B cell (primary cell): ENCODE measurements around the gene CFAP73. TPM values are rescaled to one million over a fixed set of nuclear protein-coding genes. Genes with fewer than 3 reads are reported as not detected.

Source experiments
- ATAC-seq: fragments of 200-7000 bp; cut with Tn5 transposase; one replicate; pipeline ENCODE4 v1.10.0; 2021; ENCODE audit warnings: low read depth, mild to moderate bottlenecking, moderate number of reproducible peaks, moderate library complexity
- CTCF ChIA-PET: fragments of 350-600 bp; sonication (Branson Sonifier 250); formaldehyde crosslinking; loops from one replicate; lab custom pipeline; 2021; ENCODE audit warnings: antibody characterized with exemption, inconsistent platforms; lab: Charles Lee
- POLR2A ChIA-PET: fragments of 350-600 bp; sonication (Branson Sonifier 250); formaldehyde crosslinking; loops from one replicate; lab custom pipeline; 2021; ENCODE audit warnings: antibody characterized with exemption; lab: Charles Lee
- DNase-seq: peaks from one replicate; pipeline ENCODE4 v3.0.0; 2013
- H2AFZ ChIP-seq: 2 replicates; pipeline ENCODE4 v1.6.1; 2012; ENCODE audit warnings: mild to moderate bottlenecking, low read depth, low read length; ENCODE audit not compliant: insufficient read depth, poor library complexity, severe bottlenecking
- H3K27ac ChIP-seq, 2 donors: 1 replicate in 1 of 2; 2 replicates in 1 of 2; pipeline ENCODE4 v1.5.1; 2012 to 2013; ENCODE audit warnings: low read length in 2 of 2, mild to moderate bottlenecking in 2 of 2, moderate library complexity in 1 of 2
- H3K27me3 ChIP-seq, 4 experiments: fragments of 200-600 bp in 1 of 4; sonication (generic) in 1 of 4; replicated peaks in 1 of 4; 1 replicate in 2 of 4; 2 replicates in 2 of 4; pipeline versions ENCODE4 v1.6.1 to v1.7.0; 2013 to 2016; ENCODE audit warnings: low read length in 3 of 4, mild to moderate bottlenecking in 2 of 4, mixed read lengths in 1 of 4, moderate library complexity in 1 of 4; ENCODE audit not compliant: insufficient read depth in 4 of 4, control insufficient read depth in 3 of 4; ENCODE audit errors: control extremely low read depth in 1 of 4
- H3K36me3 ChIP-seq, 2 experiments: replicated peaks in 1 of 2; 1 replicate in 1 of 2; 2 replicates in 1 of 2; pipeline versions ENCODE4 v1.6.1 to v1.7.1; 2013; ENCODE audit warnings: low read length in 1 of 2; ENCODE audit not compliant: insufficient read depth in 2 of 2, control insufficient read depth in 1 of 2; ENCODE audit errors: control extremely low read depth in 1 of 2, extremely low read depth in 1 of 2
- H3K4me1 ChIP-seq, 2 donors: fragments of 200-600 bp in 1 of 2; sonication (generic) in 1 of 2; 1 replicate in 1 of 2; 2 replicates in 1 of 2; pipeline versions ENCODE4 v1.5.1 to v1.6.1; 2013 to 2017; ENCODE audit warnings: low read length in 2 of 2; ENCODE audit not compliant: control insufficient read depth in 2 of 2, insufficient read depth in 2 of 2
- H3K4me2 ChIP-seq: replicated peaks from 2 replicates; pipeline ENCODE3; 2012; ENCODE audit warnings: mild to moderate bottlenecking, low read depth, low read length; ENCODE audit not compliant: poor library complexity, severe bottlenecking
- H3K4me3 ChIP-seq, 5 experiments: fragments of 200-600 bp in 1 of 5; sonication (generic) in 1 of 5; 1 replicate in 3 of 5; 2 replicates in 2 of 5; pipeline versions ENCODE4 v1.5.1 to v1.7.0; 2011 to 2016; ENCODE audit warnings: low read length in 4 of 5, mild to moderate bottlenecking in 4 of 5, low read depth in 2 of 5, control low read depth in 1 of 5, moderate library complexity in 1 of 5; ENCODE audit not compliant: insufficient read depth in 1 of 5; ENCODE audit errors: control extremely low read depth in 1 of 5, extremely low read depth in 1 of 5
- H3K79me2 ChIP-seq: fragments of 200-600 bp; sonication (generic); one replicate; pipeline ENCODE4 v1.6.0; 2016; ENCODE audit warnings: low read length; ENCODE audit not compliant: control insufficient read depth, insufficient read depth
- H3K9ac ChIP-seq: fragments of 200-600 bp; sonication (generic); 2 replicates; pipeline ENCODE4 v1.6.1; 2017; ENCODE audit warnings: mild to moderate bottlenecking, low read length, moderate library complexity
- H3K9me3 ChIP-seq, 3 donors: one replicate each; pipeline versions ENCODE4 v1.6.1 to v1.7.1; 2013; ENCODE audit warnings: low read length in 2 of 3; ENCODE audit not compliant: control insufficient read depth in 2 of 3, insufficient read depth in 1 of 3; ENCODE audit errors: control extremely low read depth in 1 of 3
- H4K20me1 ChIP-seq: 2 replicates; pipeline ENCODE4 v1.6.0; 2012; ENCODE audit warnings: mild to moderate bottlenecking, low read length; ENCODE audit not compliant: insufficient read depth, control insufficient read depth, poor library complexity, severe bottlenecking
- H3K27ac Mint-ChIP-seq: one replicate; pipeline ENCODE4 v1.8.0; 2021; ENCODE audit warnings: mixed read lengths
- H3K27me3 Mint-ChIP-seq: one replicate; pipeline ENCODE4 v1.8.0; 2021; ENCODE audit warnings: mixed read lengths
- H3K4me1 Mint-ChIP-seq: one replicate; pipeline ENCODE4 v1.8.0; 2021; ENCODE audit warnings: mixed read lengths
- H3K4me3 Mint-ChIP-seq: one replicate; pipeline ENCODE4 v1.8.0; 2021; ENCODE audit warnings: mixed read lengths
- H3K9me3 Mint-ChIP-seq: one replicate; pipeline ENCODE4 v1.8.0; 2022; ENCODE audit warnings: mixed read lengths; ENCODE audit not compliant: insufficient read depth
- EZH2 ChIP-seq: IDR thresholded peaks from 2 replicates; pipeline ENCODE4 v1.6.1; 2012; ENCODE audit warnings: borderline replicate concordance, low read depth, mild to moderate bottlenecking, moderate library complexity, low read length; ENCODE audit not compliant: insufficient read depth, poor library complexity, severe bottlenecking
- WGBS: methylation state at CpG from one replicate; pipeline ENCODE4 v1.1.5; 2013; ENCODE audit warnings: missing lambda C conversion rate; ENCODE audit not compliant: insufficient coverage; 5-methylcytosine and 5-hydroxymethylcytosine counted together
- intact Hi-C: fragments of 100-400 bp; cut with micrococcal nuclease; formaldehyde crosslinking; loops from one replicate; pipeline ENCODE4 v1.10.0; 2022
- polyA plus RNA-seq: library from polyadenylated mRNA; depleted of rRNA; stranded (reverse); fragments of >200 nt; gene quantifications from 2 replicates; pipeline ENCODE4 v1.2.3, GENCODE V29; 2012
- total RNA-seq, 2 donors: library from RNA; stranded (reverse); fragments of 120-200 nt in 1 of 2; gene quantifications; 1 replicate in 1 of 2; 2 replicates in 1 of 2; pipeline versions ENCODE4 v1.2.3 to v1.2.4, GENCODE V29; 2013 to 2022
- TF ChIP-seq, protein P1 (sequence below): fragments of 200-600 bp; IDR thresholded peaks from one replicate; pipeline ENCODE4 v1.8.0; 2022; ENCODE audit warnings: antibody characterized with exemption, mild to moderate bottlenecking

Gene CFAP73
- total and polyA plus RNA-seq, 2 donors (not counting 1 experiment from before 2014, with no cell fraction given): 0.13 to 5.1 TPM

DNA sequence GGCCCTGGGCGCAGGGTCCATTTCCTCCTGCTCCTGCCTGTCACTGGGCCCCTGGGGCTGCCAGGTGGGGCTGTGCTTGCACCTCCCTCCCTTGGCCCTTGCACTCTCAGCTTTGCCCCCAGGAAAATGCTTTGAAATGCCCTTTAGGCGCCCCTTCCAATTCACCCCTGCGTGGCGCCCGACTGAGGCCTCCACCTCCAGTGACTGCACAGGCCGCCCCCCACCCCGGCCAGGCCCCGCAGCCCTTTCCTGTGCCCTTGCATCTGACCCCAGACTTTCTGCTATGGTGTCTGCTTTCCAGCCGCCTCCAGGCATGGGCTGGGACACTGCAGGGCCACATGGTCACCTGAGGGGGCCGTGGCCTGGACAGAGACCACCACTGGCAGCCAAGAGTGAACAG, 18.3 kb downstream of the CFAP73 start:
- ATAC-seq (no peak), DNase-seq (no peak)
- no peak for TF ChIP-seq EZH2
- TF ChIP-seq, protein P1, sequence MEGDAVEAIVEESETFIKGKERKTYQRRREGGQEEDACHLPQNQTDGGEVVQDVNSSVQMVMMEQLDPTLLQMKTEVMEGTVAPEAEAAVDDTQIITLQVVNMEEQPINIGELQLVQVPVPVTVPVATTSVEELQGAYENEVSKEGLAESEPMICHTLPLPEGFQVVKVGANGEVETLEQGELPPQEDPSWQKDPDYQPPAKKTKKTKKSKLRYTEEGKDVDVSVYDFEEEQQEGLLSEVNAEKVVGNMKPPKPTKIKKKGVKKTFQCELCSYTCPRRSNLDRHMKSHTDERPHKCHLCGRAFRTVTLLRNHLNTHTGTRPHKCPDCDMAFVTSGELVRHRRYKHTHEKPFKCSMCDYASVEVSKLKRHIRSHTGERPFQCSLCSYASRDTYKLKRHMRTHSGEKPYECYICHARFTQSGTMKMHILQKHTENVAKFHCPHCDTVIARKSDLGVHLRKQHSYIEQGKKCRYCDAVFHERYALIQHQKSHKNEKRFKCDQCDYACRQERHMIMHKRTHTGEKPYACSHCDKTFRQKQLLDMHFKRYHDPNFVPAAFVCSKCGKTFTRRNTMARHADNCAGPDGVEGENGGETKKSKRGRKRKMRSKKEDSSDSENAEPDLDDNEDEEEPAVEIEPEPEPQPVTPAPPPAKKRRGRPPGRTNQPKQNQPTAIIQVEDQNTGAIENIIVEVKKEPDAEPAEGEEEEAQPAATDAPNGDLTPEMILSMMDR: no peak
- H3K4me3 ChIP-seq: no peak overlapping the region
- H3K79me2 ChIP-seq: peaks cover 22% of the 10 kb centered on the region
- H3K9ac ChIP-seq: no peak overlapping the region
- H3K27ac ChIP-seq: no peak overlapping the region
- ChIA-PET CTCF (no interaction called here), POLR2A (no interaction called here)
- no peaks in the 10 kb centered on the region for H3K27me3 ChIP-seq
- Mint-ChIP-seq H3K27ac (no peak overlapping the region), H3K27me3 (no peaks in the 10 kb centered on the region), H3K4me3 (no peak overlapping the region), H3K9me3 (no peaks in the 10 kb centered on the region), H3K4me1 (peaks cover 23% of the 10 kb centered on the region)
- no peak overlapping the region for H3K4me2 ChIP-seq
- intact Hi-C loops: no loop called here
- H3K4me1 ChIP-seq: peaks cover 6 to 12% of the 10 kb centered on the region in 2 donors
- H4K20me1 ChIP-seq: peaks cover 47% of the 10 kb centered on the region
- H3K9me3 ChIP-seq: peaks cover 0 to 1% (median 0%) of the 10 kb centered on the region in 3 donors
- peaks cover 7 to 93% of the 10 kb centered on the region in 2 experiments for H3K36me3 ChIP-seq
- H2AFZ ChIP-seq: no peak overlapping the region
- WGBS: 96% methylated on average over 10 of the region's 10 CpGs

DNA sequence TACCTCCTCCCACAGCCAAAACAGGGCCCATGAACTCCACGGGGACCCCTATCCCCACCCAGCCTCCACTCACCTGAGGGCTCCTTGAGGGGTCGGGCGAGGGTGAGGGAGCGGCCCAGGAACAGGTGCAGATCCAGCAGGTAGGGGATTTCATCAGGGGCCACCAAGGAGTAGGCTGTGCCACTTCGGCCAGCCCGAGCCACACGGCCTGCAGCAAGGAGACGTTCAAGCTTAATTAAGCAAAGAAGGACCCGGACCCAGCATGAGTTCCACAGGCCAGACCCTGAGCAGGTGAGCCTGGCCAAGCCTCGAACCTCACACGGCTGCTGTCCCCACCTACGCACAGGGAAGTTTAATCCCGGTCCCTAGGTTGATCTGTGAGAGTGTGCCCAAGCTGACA, 20.2 kb downstream of the CFAP73 start:
- Histone ChIP-seq H3K27ac (no peak overlapping the region), H2AFZ (no peak overlapping the region), H3K79me2 (peaks cover 39% of the 10 kb centered on the region), H3K36me3 (peaks cover 7 to 93% of the 10 kb centered on the region in 2 experiments), H3K4me1 (peaks cover 20 to 30% of the 10 kb centered on the region in 2 donors), H3K27me3 (no peaks in the 10 kb centered on the region), H3K9ac (no peak overlapping the region), H3K9me3 (peaks cover 0 to 1% (median 0%) of the 10 kb centered on the region in 3 donors), H3K4me3 (no peak overlapping the region), H4K20me1 (peaks cover 52% of the 10 kb centered on the region), H3K4me2 (no peak overlapping the region)
- no peaks in the 10 kb centered on the region for H3K27me3 Mint-ChIP-seq
- DNase-seq (no peak), ATAC-seq (no peak)
- CTCF ChIA-PET: interaction anchor here (1.6 to 8.0 kb wide), 4 partner anchors 14 to 119 kb away, joined by 3 to 127 read pairs (median 66); no protein-coding TSS in a partner anchor
- intact Hi-C loops: loop anchor here (5.0 kb wide), 1 partner anchor 92 kb away; no protein-coding TSS in a partner anchor
- TF ChIP-seq, protein P1: no peak
- no peak for TF ChIP-seq EZH2
- H3K9me3 Mint-ChIP-seq: no peaks in the 10 kb centered on the region
- POLR2A ChIA-PET: no interaction called here
- WGBS: 97% methylated on average over 9 of the region's 13 CpGs
- no peak overlapping the region for H3K4me3 Mint-ChIP-seq
- H3K27ac Mint-ChIP-seq: no peak overlapping the region
- H3K4me1 Mint-ChIP-seq: peaks cover 35% of the 10 kb centered on the region
